HEK293 (cell line): Measurements from ENCODE around the gene TBL1X.

ENCODE experiments used
- KLF10 ChIP-seq: fragments of 450-650 bp; IDR thresholded peaks from 2 replicates; pipeline ENCODE4 v1.5.1; 2018; ENCODE audit warnings: missing biosample characterization, mild to moderate bottlenecking, missing genetic modification characterization
- MYNN ChIP-seq: fragments of 450-650 bp; formaldehyde crosslinking; IDR thresholded peaks from 2 replicates; pipeline ENCODE4 v1.5.1; 2016; ENCODE audit warnings: missing biosample characterization, missing genetic modification characterization, borderline replicate concordance
- PRDM1 ChIP-seq: fragments of 450-650 bp; formaldehyde crosslinking; IDR thresholded peaks from 2 replicates; pipeline ENCODE4; 2016; ENCODE audit warnings: missing biosample characterization, missing genetic modification characterization
- ZBTB20 ChIP-seq: fragments of 450-650 bp; formaldehyde crosslinking; IDR thresholded peaks from 2 replicates; pipeline ENCODE4 v1.5.1; 2016; ENCODE audit warnings: missing biosample characterization, missing genetic modification characterization
- ZNF416 ChIP-seq: fragments of 450-650 bp; formaldehyde crosslinking; IDR thresholded peaks from 2 replicates; pipeline ENCODE4 v1.5.1; 2016; ENCODE audit warnings: missing biosample characterization, missing genetic modification characterization
- ZNF555 ChIP-seq: fragments of 450-650 bp; formaldehyde crosslinking; conservative IDR thresholded peaks from 2 replicates; pipeline ENCODE4 v1.5.1; 2017; ENCODE audit warnings: missing biosample characterization, mild to moderate bottlenecking, missing genetic modification characterization, inconsistent platforms
- ZNF561 ChIP-seq: fragments of 450-650 bp; IDR thresholded peaks from 2 replicates; pipeline ENCODE4 v1.5.1; 2018; ENCODE audit warnings: missing biosample characterization, missing genetic modification characterization, borderline replicate concordance
- TF ChIP-seq, protein P1 (sequence below): fragments of 450-650 bp; formaldehyde crosslinking; IDR thresholded peaks from 2 replicates; pipeline ENCODE4 v1.5.1; 2016; ENCODE audit warnings: missing biosample characterization, missing genetic modification characterization
- TF ChIP-seq, protein P2 (sequence below): fragments of 450-650 bp; formaldehyde crosslinking; IDR thresholded peaks from 2 replicates; pipeline ENCODE4 v1.5.1; 2016; ENCODE audit warnings: missing biosample characterization, missing genetic modification characterization, low read depth
- TF ChIP-seq, protein P3 (sequence below): fragments of 450-650 bp; formaldehyde crosslinking; IDR thresholded peaks from 2 replicates; pipeline ENCODE4 v1.5.1; 2016; ENCODE audit warnings: missing biosample characterization, missing genetic modification characterization
- TF ChIP-seq, protein P4 (sequence below): fragments of 450-650 bp; formaldehyde crosslinking; IDR thresholded peaks from 2 replicates; pipeline ENCODE4 v1.5.1; 2016; ENCODE audit warnings: missing biosample characterization, missing genetic modification characterization

DNA sequence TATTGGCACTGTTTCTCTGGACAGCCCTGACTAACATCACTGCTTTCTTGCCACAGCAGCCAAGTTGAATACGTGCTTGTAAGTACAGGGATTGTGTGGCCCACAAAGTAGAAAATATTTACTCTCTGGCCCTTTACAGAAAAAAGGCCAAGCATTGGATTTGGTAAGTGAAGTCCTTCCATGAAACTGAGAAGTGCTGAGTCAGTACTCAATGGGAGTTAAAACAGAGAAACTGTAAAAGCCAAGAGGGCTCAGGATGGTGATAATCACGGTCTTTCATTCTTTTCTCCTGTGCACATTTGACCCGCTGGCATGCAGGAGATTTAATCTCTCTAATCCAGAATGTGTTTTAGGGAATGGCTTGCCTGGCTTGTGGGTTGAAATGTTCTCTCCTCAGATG lies 46.1 kb downstream of the TBL1X start:
- TF ChIP-seq KLF10 (tag by site-specific recombination) (no peak), ZBTB20 (no peak), MYNN (no peak), ZNF561 (tag by site-specific recombination) (no peak), ZNF555 (tag by site-specific recombination) (no peak), ZNF416 (no peak), PRDM1 (tag by site-specific recombination) (no peak)
- TF ChIP-seq, protein P1, sequence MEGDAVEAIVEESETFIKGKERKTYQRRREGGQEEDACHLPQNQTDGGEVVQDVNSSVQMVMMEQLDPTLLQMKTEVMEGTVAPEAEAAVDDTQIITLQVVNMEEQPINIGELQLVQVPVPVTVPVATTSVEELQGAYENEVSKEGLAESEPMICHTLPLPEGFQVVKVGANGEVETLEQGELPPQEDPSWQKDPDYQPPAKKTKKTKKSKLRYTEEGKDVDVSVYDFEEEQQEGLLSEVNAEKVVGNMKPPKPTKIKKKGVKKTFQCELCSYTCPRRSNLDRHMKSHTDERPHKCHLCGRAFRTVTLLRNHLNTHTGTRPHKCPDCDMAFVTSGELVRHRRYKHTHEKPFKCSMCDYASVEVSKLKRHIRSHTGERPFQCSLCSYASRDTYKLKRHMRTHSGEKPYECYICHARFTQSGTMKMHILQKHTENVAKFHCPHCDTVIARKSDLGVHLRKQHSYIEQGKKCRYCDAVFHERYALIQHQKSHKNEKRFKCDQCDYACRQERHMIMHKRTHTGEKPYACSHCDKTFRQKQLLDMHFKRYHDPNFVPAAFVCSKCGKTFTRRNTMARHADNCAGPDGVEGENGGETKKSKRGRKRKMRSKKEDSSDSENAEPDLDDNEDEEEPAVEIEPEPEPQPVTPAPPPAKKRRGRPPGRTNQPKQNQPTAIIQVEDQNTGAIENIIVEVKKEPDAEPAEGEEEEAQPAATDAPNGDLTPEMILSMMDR (tag by site-specific recombination): no peak
- TF ChIP-seq, protein P2, sequence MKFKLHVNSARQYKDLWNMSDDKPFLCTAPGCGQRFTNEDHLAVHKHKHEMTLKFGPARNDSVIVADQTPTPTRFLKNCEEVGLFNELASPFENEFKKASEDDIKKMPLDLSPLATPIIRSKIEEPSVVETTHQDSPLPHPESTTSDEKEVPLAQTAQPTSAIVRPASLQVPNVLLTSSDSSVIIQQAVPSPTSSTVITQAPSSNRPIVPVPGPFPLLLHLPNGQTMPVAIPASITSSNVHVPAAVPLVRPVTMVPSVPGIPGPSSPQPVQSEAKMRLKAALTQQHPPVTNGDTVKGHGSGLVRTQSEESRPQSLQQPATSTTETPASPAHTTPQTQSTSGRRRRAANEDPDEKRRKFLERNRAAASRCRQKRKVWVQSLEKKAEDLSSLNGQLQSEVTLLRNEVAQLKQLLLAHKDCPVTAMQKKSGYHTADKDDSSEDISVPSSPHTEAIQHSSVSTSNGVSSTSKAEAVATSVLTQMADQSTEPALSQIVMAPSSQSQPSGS (tag by site-specific recombination): no peak
- TF ChIP-seq, protein P3, sequence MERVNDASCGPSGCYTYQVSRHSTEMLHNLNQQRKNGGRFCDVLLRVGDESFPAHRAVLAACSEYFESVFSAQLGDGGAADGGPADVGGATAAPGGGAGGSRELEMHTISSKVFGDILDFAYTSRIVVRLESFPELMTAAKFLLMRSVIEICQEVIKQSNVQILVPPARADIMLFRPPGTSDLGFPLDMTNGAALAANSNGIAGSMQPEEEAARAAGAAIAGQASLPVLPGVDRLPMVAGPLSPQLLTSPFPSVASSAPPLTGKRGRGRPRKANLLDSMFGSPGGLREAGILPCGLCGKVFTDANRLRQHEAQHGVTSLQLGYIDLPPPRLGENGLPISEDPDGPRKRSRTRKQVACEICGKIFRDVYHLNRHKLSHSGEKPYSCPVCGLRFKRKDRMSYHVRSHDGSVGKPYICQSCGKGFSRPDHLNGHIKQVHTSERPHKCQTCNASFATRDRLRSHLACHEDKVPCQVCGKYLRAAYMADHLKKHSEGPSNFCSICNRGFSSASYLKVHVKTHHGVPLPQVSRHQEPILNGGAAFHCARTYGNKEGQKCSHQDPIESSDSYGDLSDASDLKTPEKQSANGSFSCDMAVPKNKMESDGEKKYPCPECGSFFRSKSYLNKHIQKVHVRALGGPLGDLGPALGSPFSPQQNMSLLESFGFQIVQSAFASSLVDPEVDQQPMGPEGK: no peak
- TF ChIP-seq, protein P4, sequence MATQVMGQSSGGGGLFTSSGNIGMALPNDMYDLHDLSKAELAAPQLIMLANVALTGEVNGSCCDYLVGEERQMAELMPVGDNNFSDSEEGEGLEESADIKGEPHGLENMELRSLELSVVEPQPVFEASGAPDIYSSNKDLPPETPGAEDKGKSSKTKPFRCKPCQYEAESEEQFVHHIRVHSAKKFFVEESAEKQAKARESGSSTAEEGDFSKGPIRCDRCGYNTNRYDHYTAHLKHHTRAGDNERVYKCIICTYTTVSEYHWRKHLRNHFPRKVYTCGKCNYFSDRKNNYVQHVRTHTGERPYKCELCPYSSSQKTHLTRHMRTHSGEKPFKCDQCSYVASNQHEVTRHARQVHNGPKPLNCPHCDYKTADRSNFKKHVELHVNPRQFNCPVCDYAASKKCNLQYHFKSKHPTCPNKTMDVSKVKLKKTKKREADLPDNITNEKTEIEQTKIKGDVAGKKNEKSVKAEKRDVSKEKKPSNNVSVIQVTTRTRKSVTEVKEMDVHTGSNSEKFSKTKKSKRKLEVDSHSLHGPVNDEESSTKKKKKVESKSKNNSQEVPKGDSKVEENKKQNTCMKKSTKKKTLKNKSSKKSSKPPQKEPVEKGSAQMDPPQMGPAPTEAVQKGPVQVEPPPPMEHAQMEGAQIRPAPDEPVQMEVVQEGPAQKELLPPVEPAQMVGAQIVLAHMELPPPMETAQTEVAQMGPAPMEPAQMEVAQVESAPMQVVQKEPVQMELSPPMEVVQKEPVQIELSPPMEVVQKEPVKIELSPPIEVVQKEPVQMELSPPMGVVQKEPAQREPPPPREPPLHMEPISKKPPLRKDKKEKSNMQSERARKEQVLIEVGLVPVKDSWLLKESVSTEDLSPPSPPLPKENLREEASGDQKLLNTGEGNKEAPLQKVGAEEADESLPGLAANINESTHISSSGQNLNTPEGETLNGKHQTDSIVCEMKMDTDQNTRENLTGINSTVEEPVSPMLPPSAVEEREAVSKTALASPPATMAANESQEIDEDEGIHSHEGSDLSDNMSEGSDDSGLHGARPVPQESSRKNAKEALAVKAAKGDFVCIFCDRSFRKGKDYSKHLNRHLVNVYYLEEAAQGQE: no peak
